ENCODE measurements around the gene ARHGEF17. TPM values are rescaled to one million over a fixed set of nuclear protein-coding genes. Genes with fewer than 3 reads are reported as not detected.

ARHGEF17 gene
- total RNA-seq, 3 donors from 2014 or later (not counting 1 experiment from before 2014, with no cell fraction given): 0.02 to 0.88 (median 0.50) TPM

DNA sequence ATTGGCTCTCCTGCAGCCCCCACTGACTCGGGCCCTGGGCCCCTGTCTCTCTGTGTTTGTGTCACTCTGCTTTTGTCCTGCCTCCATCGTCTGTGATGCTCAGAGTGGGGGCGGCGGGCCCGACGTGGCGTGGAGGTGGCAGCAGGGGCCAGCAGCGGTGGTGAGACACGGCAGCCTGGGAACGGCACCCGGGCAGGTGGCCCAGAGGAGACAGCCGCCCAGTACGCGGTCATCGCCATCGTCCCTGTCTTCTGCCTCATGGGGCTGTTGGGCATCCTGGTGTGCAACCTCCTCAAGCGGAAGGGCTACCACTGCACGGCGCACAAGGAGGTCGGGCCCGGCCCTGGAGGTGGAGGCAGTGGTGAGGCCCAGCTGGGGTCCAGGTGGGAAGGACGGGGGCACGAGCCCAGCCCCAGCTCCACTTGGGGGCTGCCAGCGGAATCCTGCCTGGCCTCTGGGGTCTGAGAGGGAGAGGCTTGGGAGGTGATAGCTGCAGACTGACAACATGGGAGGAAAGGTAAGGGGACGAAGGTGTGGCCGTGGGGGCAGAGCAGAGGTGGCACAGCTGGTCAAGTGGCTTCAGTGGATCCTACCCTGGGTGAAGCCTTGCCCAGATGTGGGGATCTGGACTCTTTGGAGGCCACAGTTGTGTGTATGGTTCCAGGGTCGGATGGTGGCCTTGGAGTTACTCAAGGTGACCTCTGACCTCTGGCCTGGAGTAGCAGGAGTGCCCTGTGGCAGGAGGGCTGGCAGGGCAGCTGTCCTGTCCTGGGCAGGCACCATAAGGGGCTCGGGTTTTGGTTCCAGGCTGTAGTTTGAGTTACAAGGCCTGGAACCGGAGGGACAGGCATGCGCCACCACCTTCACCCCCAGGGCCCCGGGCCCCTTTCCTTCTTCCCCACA, 84.3 kb downstream of the ARHGEF17 start:
- Histone ChIP-seq H3K36me3 (ENCODE audit: control insufficient read depth, insufficient read depth, low read length) (peaks cover 19% of the 10 kb centered on the region), H3K9me3 (ENCODE audit: control insufficient read depth, insufficient read depth, low read length) (no peaks in the 10 kb centered on the region), H3K27me3 (ENCODE audit: control insufficient read depth, insufficient read depth, low read length) (no peaks in the 10 kb centered on the region), H3K4me1 (ENCODE audit: control insufficient read depth, insufficient read depth, low read length) (peaks cover 29% of the 10 kb centered on the region), H3K27ac (ENCODE audit: low read length) (no peak overlapping the region), H3K4me3 (ENCODE audit: low read length) (no peak overlapping the region)
- no peak overlapping the region for H3K4me3 Mint-ChIP-seq
- no peaks in the 10 kb centered on the region for H3K36me3 Mint-ChIP-seq
- intact Hi-C loops (cut with micrococcal nuclease): loop anchor here (1.0 to 2.0 kb wide), 2 partner anchors 16 to 41 kb away; partner anchors contain the start of gene RELT
- 95% methylated on average over 31 of the region's 31 CpGs for WGBS (ENCODE audit: insufficient coverage)
- TF ChIP-seq CTCF (IDR thresholded peaks at IDR 0.05): no peak
- H3K9me3 Mint-ChIP-seq: no peaks in the 10 kb centered on the region
- DNase-seq (no peak), ATAC-seq (no peak)
- peaks cover 23 to 31% of the 10 kb centered on the region in 2 donors for H3K4me1 Mint-ChIP-seq
- H3K27ac Mint-ChIP-seq: peak overlapping the region; percentile 60 to 70
- H3K27me3 Mint-ChIP-seq (ENCODE audit: low read depth in 2 of 2): no peaks in the 10 kb centered on the region

GRCh38 chr11:73393011-73393380, 84.9 kb downstream of the ARHGEF17 start:
- WGBS (ENCODE audit: insufficient coverage): 93% methylated on average over 7 of the region's 7 CpGs
- TF ChIP-seq CTCF (IDR thresholded peaks at IDR 0.05): no peak
- DNase-seq (no peak), ATAC-seq (no peak)
- Histone ChIP-seq H3K9me3 (ENCODE audit: control insufficient read depth, insufficient read depth, low read length) (no peaks in the 10 kb centered on the region), H3K4me3 (ENCODE audit: low read length) (no peak overlapping the region), H3K36me3 (ENCODE audit: control insufficient read depth, insufficient read depth, low read length) (peaks cover 20% of the 10 kb centered on the region), H3K4me1 (ENCODE audit: control insufficient read depth, insufficient read depth, low read length) (peaks cover 22% of the 10 kb centered on the region), H3K27ac (ENCODE audit: low read length) (no peak overlapping the region), H3K27me3 (ENCODE audit: control insufficient read depth, insufficient read depth, low read length) (no peaks in the 10 kb centered on the region)
- Mint-ChIP-seq H3K27me3 (ENCODE audit: low read depth in 2 of 2) (no peaks in the 10 kb centered on the region), H3K27ac (peak overlapping the region; percentile 60 to 70), H3K9me3 (no peaks in the 10 kb centered on the region), H3K4me3 (no peak overlapping the region), H3K4me1 (peaks cover 20 to 29% of the 10 kb centered on the region in 2 donors), H3K36me3 (no peaks in the 10 kb centered on the region)
- intact Hi-C loops (cut with micrococcal nuclease): loop anchor here (1.0 to 2.0 kb wide), 2 partner anchors 16 to 42 kb away; partner anchors contain the start of gene RELT

GRCh38 chr11:73393479-73394415, 85.7 kb downstream of the ARHGEF17 start:
- WGBS (ENCODE audit: insufficient coverage): 87% methylated on average over 16 of the region's 16 CpGs
- DNase-seq (peak; percentile 64 to 82), ATAC-seq (peak; percentile 46 to 71 (median 55))
- H3K27ac ChIP-seq (ENCODE audit: low read length): no peak overlapping the region
- TF ChIP-seq CTCF (IDR thresholded peaks at IDR 0.05): peak; percentile 66
- intact Hi-C loops (cut with micrococcal nuclease): loop anchor here (1.0 to 2.0 kb wide), 2 partner anchors 17 to 42 kb away; partner anchors contain the start of gene RELT
- no peak overlapping the region for H3K4me3 ChIP-seq (ENCODE audit: low read length)
- no peaks in the 10 kb centered on the region for H3K27me3 ChIP-seq (ENCODE audit: control insufficient read depth, insufficient read depth, low read length)
- peaks cover 15% of the 10 kb centered on the region for H3K4me1 ChIP-seq (ENCODE audit: control insufficient read depth, insufficient read depth, low read length)
- peaks cover 20% of the 10 kb centered on the region for H3K36me3 ChIP-seq (ENCODE audit: control insufficient read depth, insufficient read depth, low read length)
- no peaks in the 10 kb centered on the region for H3K9me3 ChIP-seq (ENCODE audit: control insufficient read depth, insufficient read depth, low read length)
- Mint-ChIP-seq H3K27me3 (ENCODE audit: low read depth in 2 of 2) (no peaks in the 10 kb centered on the region), H3K4me3 (no peak overlapping the region), H3K36me3 (no peaks in the 10 kb centered on the region), H3K27ac (peak overlapping the region; percentile 60 to 70), H3K9me3 (no peaks in the 10 kb centered on the region), H3K4me1 (peaks cover 15 to 27% of the 10 kb centered on the region in 2 donors)

Measured in natural killer cell (primary cell).